BLaER1 treated with 17β-estradiol and CSF1 and Interleukin-3, amounts not matched to agents 10 nM and 100 nM (cell line): ENCODE data around the gene AFF1.
"Not testable (repeated sequence)": the region's sequence is repeated elsewhere in the genome, so short reads cannot be mapped to it uniquely, and the experiment has no call there.

Source experiments
- H3K27ac ChIP-seq, 11 experiments: shearing (Covaris generic); formaldehyde crosslinking; 2 replicates each; pipeline ENCODE4 v1.8.1; 2022
- H3K27me3 ChIP-seq, 11 experiments: shearing (Covaris generic); formaldehyde crosslinking; 2 replicates each; pipeline ENCODE4 v1.8.1; 2022
- H3K36me3 ChIP-seq, 11 experiments: shearing (Covaris generic); formaldehyde crosslinking; 2 replicates each; pipeline ENCODE4 v1.8.1; 2022
- H3K4me1 ChIP-seq, 10 experiments: shearing (Covaris generic); formaldehyde crosslinking; 2 replicates each; pipeline ENCODE4 v1.8.1; 2022
- H3K4me2 ChIP-seq, 11 experiments: shearing (Covaris generic); formaldehyde crosslinking; 2 replicates each; pipeline ENCODE4 v1.8.1; 2022
- H3K4me3 ChIP-seq, 10 experiments: shearing (Covaris generic); formaldehyde crosslinking; 2 replicates each; pipeline ENCODE4 v1.8.1; 2022
- H3K9ac ChIP-seq, 11 experiments: shearing (Covaris generic); formaldehyde crosslinking; 2 replicates each; pipeline ENCODE4 v1.8.1; 2022
- H3K9me3 ChIP-seq, 11 experiments: shearing (Covaris generic); formaldehyde crosslinking; replicated peaks in 1 of 11; 2 replicates each; pipeline ENCODE4 v1.8.1; 2022
- H4K20me1 ChIP-seq, 11 experiments: shearing (Covaris generic); formaldehyde crosslinking; 2 replicates each; pipeline ENCODE4 v1.8.1; 2022
- Cebpa-rat ChIP-seq, 11 experiments: shearing (Covaris generic); IDR thresholded peaks; 2 replicates each; pipeline ENCODE4 v1.8.1; 2022

AFF1 gene

DNA sequence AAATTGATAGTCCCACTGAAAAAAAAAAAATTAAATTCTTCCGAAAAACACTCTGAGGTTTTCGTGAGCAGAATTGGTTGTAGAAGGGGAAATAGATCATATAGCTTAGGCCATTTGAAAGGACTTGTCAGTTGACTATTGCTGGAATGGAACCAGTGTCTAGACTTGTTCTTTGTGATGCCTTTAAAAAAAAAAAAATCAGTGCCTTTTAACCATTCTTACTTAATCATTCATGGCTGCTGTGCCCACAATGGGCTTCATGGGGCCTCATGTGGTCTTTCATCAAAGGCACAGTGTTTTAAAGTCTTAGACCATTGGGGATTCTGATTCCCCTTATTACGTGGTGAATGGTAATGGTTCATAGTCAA, 139.3 kb downstream of the AFF1 start:
- H3K4me2 ChIP-seq, result peak overlapping the region; percentile 65 to 89 (median 80)

DNA sequence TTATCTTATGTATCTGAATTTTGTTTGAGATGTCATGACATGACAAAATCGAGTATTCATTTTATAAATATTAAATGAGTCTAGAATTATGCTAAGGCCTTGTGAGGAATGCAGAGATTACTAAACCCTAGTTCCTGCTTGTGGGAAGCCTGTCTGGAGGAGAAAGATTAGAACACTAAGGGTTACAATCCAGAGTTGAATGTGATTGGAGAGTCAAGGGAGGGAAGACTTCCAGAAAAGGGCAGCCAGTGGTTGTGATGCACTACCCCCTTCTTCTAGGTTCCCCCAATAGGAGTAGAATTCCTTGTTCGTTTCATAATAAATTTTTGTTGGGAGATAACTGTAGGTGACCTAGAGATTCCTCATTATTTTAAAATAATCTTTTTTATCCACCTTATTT, 141.1 kb downstream of the AFF1 start:
- H3K27ac ChIP-seq, result no peak overlapping the region
- H4K20me1 ChIP-seq, result peaks cover 50 to 100% (median 94%) of the 10 kb centered on the region in 11 experiments; a peak in 21 of 22 replicates
- H3K4me3 ChIP-seq, result no peak overlapping the region
- H3K27me3 ChIP-seq, result no peaks in the 10 kb centered on the region
- H3K4me2 ChIP-seq, result peak overlapping the region in 7 of 11 experiments; percentile 3 to 74 (median 32); a peak in 11 of 22 replicates
- H3K9me3 ChIP-seq, result no peaks in the 10 kb centered on the region
- H3K4me1 ChIP-seq, result peaks cover 70 to 100% (median 93%) of the 10 kb centered on the region in 10 experiments
- no peak overlapping the region for H3K9ac ChIP-seq
- TF ChIP-seq Cebpa-rat (IDR thresholded peaks at IDR 0.05), result no peak
- H3K36me3 ChIP-seq, result peaks cover 0 to 51% (median 13%) of the 10 kb centered on the region in 11 experiments; a peak in 13 of 22 replicates

More for the DNA sequence above, 139.3 kb downstream of the AFF1 start:
- Histone ChIP-seq H3K36me3 (peaks cover 0 to 49% (median 15%) of the 10 kb centered on the region in 11 experiments; a peak in 14 of 22 replicates), H3K4me3 (peak overlapping the region in 8 of 10 experiments; percentile 7 to 57 (median 43); a peak in 11 of 20 replicates), H3K9me3 (no peaks in the 10 kb centered on the region), H3K4me1 (peaks cover 54 to 94% (median 87%) of the 10 kb centered on the region in 10 experiments), H3K9ac (peak overlapping the region in 9 of 11 experiments; percentile 50 to 78 (median 67); a peak in 13 of 22 replicates), H4K20me1 (peaks cover 40 to 100% (median 91%) of the 10 kb centered on the region in 11 experiments; a peak in 21 of 22 replicates), H3K27ac (peak overlapping the region in 10 of 11 experiments; percentile 9 to 75 (median 69); a peak in 15 of 22 replicates), H3K27me3 (no peaks in the 10 kb centered on the region)
- TF ChIP-seq Cebpa-rat (IDR thresholded peaks at IDR 0.05), result no peak

DNA sequence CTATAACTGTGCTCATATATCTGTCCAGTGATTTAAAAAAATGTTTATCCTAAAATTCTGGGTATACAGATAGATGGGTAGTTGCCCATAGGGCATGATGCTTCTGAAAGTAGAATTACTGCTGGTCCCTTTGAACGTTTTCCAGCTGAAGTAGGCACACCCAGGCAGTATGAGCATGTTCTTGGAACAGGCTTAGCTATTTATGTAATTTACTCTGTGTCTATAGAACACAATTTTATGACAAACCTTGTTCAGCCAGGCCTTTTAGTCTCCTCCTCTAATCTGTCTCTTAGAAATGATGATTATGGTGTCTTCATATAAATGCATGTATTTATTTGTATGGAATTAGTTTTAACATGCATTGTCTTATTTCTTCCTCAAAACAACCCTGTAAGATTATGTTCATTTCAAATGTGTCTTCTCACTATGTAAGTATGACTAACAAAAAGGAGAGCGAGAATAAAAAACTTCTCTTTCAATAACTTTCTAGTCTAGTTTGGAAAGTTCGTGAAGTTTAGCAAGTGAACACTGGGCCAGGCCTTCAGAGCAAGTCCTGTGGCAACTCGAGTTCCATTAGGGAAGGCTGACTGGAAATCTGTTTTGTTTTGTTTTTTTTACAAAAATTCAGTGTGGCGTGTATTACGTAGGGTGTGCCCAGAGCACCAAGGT, 142.0 kb downstream of the AFF1 start:
- no peak for TF ChIP-seq Cebpa-rat (IDR thresholded peaks at IDR 0.05)
- Histone ChIP-seq H3K9me3 (no peaks in the 10 kb centered on the region), H3K4me1 (peaks cover 62 to 99% (median 87%) of the 10 kb centered on the region in 10 experiments), H3K4me2 (peak overlapping the region in 8 of 11 experiments; percentile 7 to 74 (median 41); a peak in 9 of 22 replicates), H3K27me3 (no peaks in the 10 kb centered on the region), H4K20me1 (peaks cover 57 to 100% (median 94%) of the 10 kb centered on the region in 11 experiments; a peak in 21 of 22 replicates), H3K9ac (no peak overlapping the region), H3K36me3 (peaks cover 4 to 53% (median 12%) of the 10 kb centered on the region in 11 experiments; a peak in 12 of 22 replicates), H3K4me3 (no peak overlapping the region), H3K27ac (no peak overlapping the region)

- TF ChIP-seq Cebpa-rat (IDR thresholded peaks at IDR 0.05), result no peak
- H3K9ac ChIP-seq, result no peak overlapping the region
- peaks cover 50 to 99% (median 79%) of the 10 kb centered on the region in 10 experiments for H3K4me1 ChIP-seq
- H3K9me3 ChIP-seq, result no peaks in the 10 kb centered on the region
- peak overlapping the region in 3 of 11 experiments; percentile 39 to 55 (median 52); a peak in 4 of 22 replicates for H3K27ac ChIP-seq
- H3K27me3 ChIP-seq, result no peaks in the 10 kb centered on the region
- H3K4me2 ChIP-seq, result peak overlapping the region; percentile 38 to 75 (median 47); a peak in 21 of 22 replicates
- no peak overlapping the region for H3K4me3 ChIP-seq
- H3K36me3 ChIP-seq, result peaks cover 9 to 65% (median 17%) of the 10 kb centered on the region in 11 experiments; a peak in 14 of 22 replicates
- H4K20me1 ChIP-seq, result peaks cover 57 to 100% (median 96%) of the 10 kb centered on the region in 11 experiments; a peak in 21 of 22 replicates
These were observed 143.2 kb downstream of the AFF1 start for GRCh38 chr4:87077914-87078585.

DNA sequence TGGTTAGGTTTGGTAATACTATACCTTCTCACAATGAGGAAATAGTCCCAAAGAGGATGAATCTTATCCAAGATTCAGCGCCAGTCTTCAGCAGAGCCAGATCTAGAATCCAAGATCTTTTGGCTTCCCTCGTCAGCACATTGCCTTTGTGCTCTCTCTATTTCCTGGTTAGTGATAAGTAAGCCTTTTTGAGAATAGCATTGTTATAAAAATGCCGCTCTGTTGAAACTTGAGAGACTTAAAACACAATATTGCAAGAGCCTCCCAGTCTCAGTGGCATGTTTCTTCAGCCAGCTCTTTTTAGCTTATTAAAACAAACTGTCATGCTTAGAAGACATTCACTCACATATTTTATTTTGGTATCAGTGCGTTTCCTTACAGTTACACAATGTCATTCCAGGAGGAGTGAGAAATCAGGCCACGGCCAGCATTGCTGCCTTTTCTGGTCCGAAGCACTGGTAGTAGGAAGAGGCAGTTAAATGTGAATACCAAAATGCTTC, 144.2 kb downstream of the AFF1 start:
- Histone ChIP-seq H3K27ac (peak overlapping the region in 8 of 11 experiments; percentile 7 to 55 (median 32); a peak in 11 of 22 replicates), H3K9me3 (no peaks in the 10 kb centered on the region), H4K20me1 (peaks cover 55 to 100% (median 96%) of the 10 kb centered on the region in 11 experiments; a peak in 21 of 22 replicates), H3K4me3 (no peak overlapping the region), H3K27me3 (no peaks in the 10 kb centered on the region), H3K4me1 (peaks cover 42 to 99% (median 76%) of the 10 kb centered on the region in 10 experiments), H3K9ac (peak overlapping the region in 3 of 11 experiments; percentile 8 to 16 (median 12); a peak in 1 of 22 replicates), H3K4me2 (peak overlapping the region; percentile 38 to 75 (median 50); a peak in 21 of 22 replicates), H3K36me3 (peaks cover 15 to 69% (median 27%) of the 10 kb centered on the region in 11 experiments; a peak in 21 of 22 replicates)
- no peak for TF ChIP-seq Cebpa-rat (IDR thresholded peaks at IDR 0.05)

- Histone ChIP-seq H3K36me3 (peaks cover 23 to 70% (median 36%) of the 10 kb centered on the region in 11 experiments; a peak in 21 of 22 replicates), H3K9me3 (no peaks in the 10 kb centered on the region), H4K20me1 (peaks cover 51 to 100% (median 93%) of the 10 kb centered on the region in 11 experiments; a peak in 20 of 22 replicates), H3K4me1 (peaks cover 43 to 99% (median 73%) of the 10 kb centered on the region in 10 experiments), H3K27me3 (no peaks in the 10 kb centered on the region), H3K27ac (peak overlapping the region in 4 of 11 experiments; percentile 7 to 52 (median 24); a peak in 3 of 22 replicates), H3K4me2 (peak overlapping the region; percentile 29 to 75 (median 50); a peak in 19 of 22 replicates), H3K9ac (no peak overlapping the region), H3K4me3 (no peak overlapping the region)
- TF ChIP-seq Cebpa-rat (IDR thresholded peaks at IDR 0.05), result no peak
These were observed 145.2 kb downstream of the AFF1 start for GRCh38 chr4:87079967-87080366.

GRCh38 chr4:87080462-87080861, 145.7 kb downstream of the AFF1 start:
- Histone ChIP-seq H3K4me2 (peak overlapping the region in 9 of 11 experiments; percentile 44 to 75 (median 51); a peak in 15 of 22 replicates), H3K4me3 (no peak overlapping the region), H3K9me3 (no peaks in the 10 kb centered on the region), H3K9ac (no peak overlapping the region), H3K27ac (peak overlapping the region in 3 of 11 experiments; percentile 8 to 52 (median 39); a peak in 3 of 22 replicates), H3K36me3 (peaks cover 26 to 73% (median 39%) of the 10 kb centered on the region in 11 experiments; a peak in 21 of 22 replicates), H4K20me1 (peaks cover 51 to 99% (median 90%) of the 10 kb centered on the region in 11 experiments; a peak in 20 of 22 replicates), H3K27me3 (no peaks in the 10 kb centered on the region), H3K4me1 (peaks cover 41 to 94% (median 70%) of the 10 kb centered on the region in 10 experiments)
- no peak for TF ChIP-seq Cebpa-rat (IDR thresholded peaks at IDR 0.05)

- H3K4me3 ChIP-seq, result no peak overlapping the region
- no peak overlapping the region for H3K27ac ChIP-seq
- H3K27me3 ChIP-seq, result no peaks in the 10 kb centered on the region
- peak overlapping the region in 1 of 11 experiments; percentile 74; a peak in 1 of 22 replicates for H3K4me2 ChIP-seq
- H4K20me1 ChIP-seq, result peaks cover 48 to 99% (median 83%) of the 10 kb centered on the region in 11 experiments; a peak in 20 of 22 replicates
- peaks cover 50 to 94% (median 69%) of the 10 kb centered on the region in 10 experiments for H3K4me1 ChIP-seq
- H3K36me3 ChIP-seq, result peaks cover 40 to 73% (median 49%) of the 10 kb centered on the region in 11 experiments
- H3K9ac ChIP-seq, result no peak overlapping the region
- no peaks in the 10 kb centered on the region for H3K9me3 ChIP-seq
- no peak for TF ChIP-seq Cebpa-rat (IDR thresholded peaks at IDR 0.05)
These were observed 147.0 kb downstream of the AFF1 start for GRCh38 chr4:87081826-87082225.

DNA sequence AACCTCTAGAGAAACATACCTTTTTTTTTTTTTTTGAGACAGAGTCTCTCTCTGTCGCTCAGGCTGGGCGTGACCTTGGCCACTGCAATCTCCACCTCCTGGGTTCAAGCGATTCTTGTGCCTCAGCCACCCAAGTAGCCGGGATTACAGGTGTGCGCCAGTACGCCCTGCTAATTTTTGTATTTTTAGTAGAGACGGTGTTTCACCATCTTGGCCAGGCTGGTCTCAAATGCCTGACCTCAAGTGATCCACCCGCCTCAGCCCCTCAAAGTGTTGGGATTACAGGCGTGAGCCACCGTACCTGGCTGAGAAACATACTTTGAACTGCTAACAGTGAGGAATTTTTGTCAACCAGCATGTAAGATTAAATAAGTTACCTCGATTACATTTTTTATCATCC, 150.9 kb downstream of the AFF1 start:
- Histone ChIP-seq H3K4me2 (peak overlapping the region in 3 of 11 experiments; percentile 55 to 70 (median 69); a peak in 3 of 22 replicates), H4K20me1 (peaks cover 27 to 99% (median 66%) of the 10 kb centered on the region in 11 experiments; a peak in 20 of 22 replicates), H3K4me1 (peaks cover 50 to 94% (median 64%) of the 10 kb centered on the region in 10 experiments), H3K36me3 (peaks cover 67 to 95% (median 81%) of the 10 kb centered on the region in 11 experiments)
- H3K9ac ChIP-seq, H3K9me3 ChIP-seq, H3K27ac ChIP-seq, H3K27me3 ChIP-seq, H3K4me3 ChIP-seq: not testable (repeated sequence)
